ENCODE data around the gene SGO1.

Gene SGO1

GRCh38 chr3:20160230-20160629 is 25.8 kb downstream of the SGO1 start:
- H3K27ac ChIP-seq, result no peak overlapping the region
- no peaks in the 10 kb centered on the region for H3K4me1 ChIP-seq
- H3K4me2 ChIP-seq (ENCODE audit: low read length), result no peak overlapping the region
- H3K27me3 ChIP-seq (ENCODE audit: control insufficient read depth, insufficient read depth, low read length), result no peaks in the 10 kb centered on the region
- no peak overlapping the region for H3K4me3 ChIP-seq (ENCODE audit: low read depth, low read length)
- H3K36me3 ChIP-seq (ENCODE audit: control insufficient read depth, insufficient read depth, low read length), result no peaks in the 10 kb centered on the region
- TF ChIP-seq CTCF (IDR thresholded peaks at IDR 0.05), result no peak
- no peak overlapping the region for H2AFZ ChIP-seq
- no peaks in the 10 kb centered on the region for H3K9me3 ChIP-seq (ENCODE audit: control insufficient read depth, low read length)
- H3K9ac ChIP-seq, result no peak overlapping the region
- H3K79me2 ChIP-seq, result no peaks in the 10 kb centered on the region

DNA sequence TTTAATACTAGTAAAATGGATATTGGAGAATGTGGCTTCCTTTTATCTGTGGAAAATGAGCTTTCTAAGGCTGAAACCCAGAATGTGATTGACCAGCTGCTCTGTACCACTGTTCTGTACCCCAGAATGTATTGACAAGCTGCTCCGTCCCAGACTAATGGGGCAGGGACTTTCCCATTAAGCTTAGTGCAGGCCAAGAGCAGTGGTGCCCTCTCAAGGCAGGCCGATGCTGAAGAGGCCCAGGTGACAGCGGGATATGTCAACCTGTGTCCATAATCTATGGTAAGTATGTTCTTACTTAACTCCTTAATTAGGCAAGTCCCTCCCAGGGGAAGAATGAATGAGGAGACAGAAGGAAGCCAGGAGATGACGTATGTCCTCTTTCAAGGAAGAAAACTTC is 31.1 kb downstream of the SGO1 start:
- no peaks in the 10 kb centered on the region for H3K4me1 ChIP-seq
- H3K36me3 ChIP-seq (ENCODE audit: control insufficient read depth, insufficient read depth, low read length), result no peaks in the 10 kb centered on the region
- H3K4me2 ChIP-seq (ENCODE audit: low read length), result no peak overlapping the region
- H3K4me3 ChIP-seq (ENCODE audit: low read depth, low read length), result no peak overlapping the region
- H3K9me3 ChIP-seq (ENCODE audit: control insufficient read depth, low read length), result no peaks in the 10 kb centered on the region
- no peak overlapping the region for H3K27ac ChIP-seq
- no peak for TF ChIP-seq CTCF (IDR thresholded peaks at IDR 0.05)
- H3K27me3 ChIP-seq (ENCODE audit: control insufficient read depth, insufficient read depth, low read length), result no peaks in the 10 kb centered on the region
- H3K79me2 ChIP-seq, result no peaks in the 10 kb centered on the region
- no peak overlapping the region for H3K9ac ChIP-seq
- H2AFZ ChIP-seq, result no peak overlapping the region

GRCh38 chr3:20154078-20154477 is 31.9 kb downstream of the SGO1 start:
- Histone ChIP-seq H3K4me1 (no peaks in the 10 kb centered on the region), H3K79me2 (no peaks in the 10 kb centered on the region), H3K9me3 (ENCODE audit: control insufficient read depth, low read length) (no peaks in the 10 kb centered on the region), H3K4me2 (ENCODE audit: low read length) (no peak overlapping the region), H3K27ac (no peak overlapping the region), H3K27me3 (ENCODE audit: control insufficient read depth, insufficient read depth, low read length) (no peaks in the 10 kb centered on the region), H3K4me3 (ENCODE audit: low read depth, low read length) (no peak overlapping the region), H3K9ac (no peak overlapping the region), H2AFZ (no peak overlapping the region), H3K36me3 (ENCODE audit: control insufficient read depth, insufficient read depth, low read length) (no peaks in the 10 kb centered on the region)
- TF ChIP-seq CTCF (IDR thresholded peaks at IDR 0.05), result no peak

- Histone ChIP-seq H3K79me2 (no peaks in the 10 kb centered on the region), H3K4me3 (ENCODE audit: low read depth, low read length) (no peak overlapping the region), H3K27me3 (ENCODE audit: control insufficient read depth, insufficient read depth, low read length) (no peaks in the 10 kb centered on the region), H3K36me3 (ENCODE audit: control insufficient read depth, insufficient read depth, low read length) (no peaks in the 10 kb centered on the region), H3K4me2 (ENCODE audit: low read length) (no peak overlapping the region), H2AFZ (no peak overlapping the region), H3K9me3 (ENCODE audit: control insufficient read depth, low read length) (no peaks in the 10 kb centered on the region), H3K27ac (no peak overlapping the region), H3K9ac (no peak overlapping the region), H3K4me1 (no peaks in the 10 kb centered on the region)
- no peak for TF ChIP-seq CTCF (IDR thresholded peaks at IDR 0.05)
These were observed 37.5 kb downstream of the SGO1 start for GRCh38 chr3:20148466-20148865.

DNA sequence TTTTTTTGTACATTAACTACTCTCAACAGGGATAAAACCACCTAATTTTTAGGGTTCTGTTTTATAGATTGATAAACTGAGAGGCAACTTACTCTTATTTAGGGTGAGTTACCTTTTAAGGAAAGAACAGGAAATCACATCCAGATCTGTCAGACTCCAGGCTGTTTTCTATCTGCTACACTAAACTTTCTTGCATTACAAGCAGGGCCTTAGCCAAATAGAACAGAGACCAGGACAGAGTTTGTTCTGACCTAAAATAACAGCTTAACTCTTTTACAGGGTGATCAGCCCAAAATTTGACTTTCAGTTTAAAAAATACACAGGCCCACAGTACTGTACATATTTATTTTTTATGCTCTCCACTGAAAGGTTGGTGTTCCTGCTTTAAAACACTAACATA is 38.6 kb downstream of the SGO1 start:
- no peak overlapping the region for H3K27ac ChIP-seq
- no peak overlapping the region for H3K9ac ChIP-seq
- no peaks in the 10 kb centered on the region for H3K9me3 ChIP-seq (ENCODE audit: control insufficient read depth, low read length)
- H3K4me2 ChIP-seq (ENCODE audit: low read length), result no peak overlapping the region
- no peaks in the 10 kb centered on the region for H3K36me3 ChIP-seq (ENCODE audit: control insufficient read depth, insufficient read depth, low read length)
- TF ChIP-seq CTCF (IDR thresholded peaks at IDR 0.05), result no peak
- no peak overlapping the region for H3K4me3 ChIP-seq (ENCODE audit: low read depth, low read length)
- H3K79me2 ChIP-seq, result no peaks in the 10 kb centered on the region
- no peak overlapping the region for H2AFZ ChIP-seq
- H3K4me1 ChIP-seq, result no peaks in the 10 kb centered on the region
- H3K27me3 ChIP-seq (ENCODE audit: control insufficient read depth, insufficient read depth, low read length), result no peaks in the 10 kb centered on the region
